ENCODE measurements around the gene NRG2. TPM values are rescaled to one million over a fixed set of nuclear protein-coding genes. Genes with fewer than 3 reads are reported as not detected.

Gene NRG2
- total and polyA plus RNA-seq, 10 donors = 0.83 to 7.7 (median 4.4) TPM

- Histone ChIP-seq H3K4me1 (peaks cover 0 to 3% (median 0%) of the 10 kb centered on the region in 6 donors), H3K27ac (no peak overlapping the region), H3K36me3 (no peaks in the 10 kb centered on the region), H3K4me3 (no peak overlapping the region), H3K9me3 (no peaks in the 10 kb centered on the region), H3K27me3 (replicated peaks in 1 of 7) (no peaks in the 10 kb centered on the region)
- WGBS, 5 donors = 82 to 86% (median 85%) methylated on average over 8 of the region's 8 CpGs
- intact Hi-C loops (cut with DNase I; ENCODE audit: low total_unique reads) = no loop called here
- no peak for DNase-seq
- TF ChIP-seq POLR2AphosphoS5 (IDR thresholded peaks at IDR 0.05) = no peak
These were observed 88.6 kb downstream of the NRG2 start for GRCh38 chr5:139954462-139954861.

- 62 to 85% (median 73%) methylated on average over 7 of the region's 7 CpGs for WGBS, 5 donors
- Histone ChIP-seq H3K9me3 (no peaks in the 10 kb centered on the region), H3K4me3 (no peak overlapping the region), H3K27me3 (replicated peaks in 1 of 7) (no peaks in the 10 kb centered on the region), H3K27ac (no peak overlapping the region), H3K4me1 (peaks cover 0 to 3% (median 0%) of the 10 kb centered on the region in 6 donors), H3K36me3 (no peaks in the 10 kb centered on the region)
- DNase-seq = no peak
- intact Hi-C loops (cut with DNase I; ENCODE audit: low total_unique reads) = no loop called here
- TF ChIP-seq POLR2A (IDR thresholded peaks at IDR 0.05) = no peak
- no peak for TF ChIP-seq POLR2AphosphoS5 (IDR thresholded peaks at IDR 0.05)
- no peak for TF ChIP-seq CTCF (IDR thresholded peaks at IDR 0.05 in 8 of 11, conservative IDR thresholded peaks at IDR 0.05 in 3 of 11)
These were observed 89.1 kb downstream of the NRG2 start for GRCh38 chr5:139954022-139954421.

GRCh38 chr5:139952574-139952973 is 90.5 kb downstream of the NRG2 start:
- intact Hi-C loops (cut with DNase I; ENCODE audit: low total_unique reads) = no loop called here
- no peak for TF ChIP-seq POLR2A (IDR thresholded peaks at IDR 0.05)
- no peak for TF ChIP-seq POLR2AphosphoS5 (IDR thresholded peaks at IDR 0.05)
- no peak for TF ChIP-seq CTCF (IDR thresholded peaks at IDR 0.05 in 8 of 11, conservative IDR thresholded peaks at IDR 0.05 in 3 of 11)
- DNase-seq = no peak
- H3K27me3 ChIP-seq (replicated peaks in 1 of 7) = no peaks in the 10 kb centered on the region
- H3K36me3 ChIP-seq = no peaks in the 10 kb centered on the region
- H3K9me3 ChIP-seq = no peaks in the 10 kb centered on the region
- H3K4me3 ChIP-seq = no peak overlapping the region
- peaks cover 0 to 3% (median 0%) of the 10 kb centered on the region in 6 donors for H3K4me1 ChIP-seq
- H3K27ac ChIP-seq = no peak overlapping the region
- 86 to 95% (median 92%) methylated on average over 12 to 13 of the region's 13 CpGs for WGBS, 5 donors

- TF ChIP-seq CTCF (IDR thresholded peaks at IDR 0.05 in 8 of 11, conservative IDR thresholded peaks at IDR 0.05 in 3 of 11) (no peak), POLR2AphosphoS5 (IDR thresholded peaks at IDR 0.05) (no peak), POLR2A (IDR thresholded peaks at IDR 0.05) (no peak)
- 86 to 94% (median 88%) methylated on average over 1 of the region's 1 CpG for WGBS, 5 donors
- Histone ChIP-seq H3K9me3 (no peaks in the 10 kb centered on the region), H3K36me3 (no peaks in the 10 kb centered on the region), H3K27ac (no peak overlapping the region), H3K4me3 (no peak overlapping the region), H3K27me3 (replicated peaks in 1 of 7) (no peaks in the 10 kb centered on the region), H3K4me1 (peaks cover 0 to 3% (median under 1%) of the 10 kb centered on the region in 6 donors)
- intact Hi-C loops (cut with DNase I; ENCODE audit: low total_unique reads) = no loop called here
- DNase-seq = no peak
These were observed 91.1 kb downstream of the NRG2 start for GRCh38 chr5:139951983-139952382.
